IMR-90 (cell line): ENCODE data around the gene WIPI1. TPM values are rescaled to one million over a fixed set of nuclear protein-coding genes. Genes with fewer than 3 reads are reported as not detected.

Source experiments
- ATAC-seq: fragments of 200-7000 bp; cut with Tn5 transposase; 2 replicates; pipeline ENCODE4 v1.9.1; 2020; ENCODE audit warnings: low read depth, mild to moderate bottlenecking, moderate library complexity
- BruUV-seq: library from RNA; stranded (reverse); fragments of 400-500 nt; replicated peaks from 2 replicates; lab custom pipeline; 2021; lab: Mats Ljungman, UMichigan
- CTCF ChIA-PET: fragments of 300-600 bp; formaldehyde crosslinking; extraction: SDS; loops from one replicate; lab custom pipeline; 2021; ENCODE audit warnings: antibody characterized with exemption; lab: Yijun Ruan, JAX
- POLR2A ChIA-PET: fragments of 300-600 bp; sonication (Branson Sonifier 250); formaldehyde crosslinking; loops from one replicate; lab custom pipeline; 2022; ENCODE audit warnings: antibody characterized with exemption; ENCODE audit not compliant: unreplicated experiment; lab: Charles Lee
- DNase-seq: peaks from one replicate; pipeline ENCODE4 v3.0.0; 2013
- H2AFZ ChIP-seq: replicated peaks from 2 replicates; pipeline ENCODE3; 2013; ENCODE audit warnings: low read length, mild to moderate bottlenecking; ENCODE audit not compliant: poor library complexity
- H2AK5ac ChIP-seq: 2 replicates; pipeline ENCODE4 v1.6.1; 2013; ENCODE audit warnings: low read depth, low read length, inconsistent platforms
- H2AK9ac ChIP-seq: replicated peaks from 2 replicates; pipeline ENCODE3; 2013; ENCODE audit warnings: mild to moderate bottlenecking, low read depth, low read length, moderate library complexity; ENCODE audit not compliant: poor library complexity
- H2BK120ac ChIP-seq: 2 replicates; pipeline ENCODE4 v1.6.1; 2013; ENCODE audit warnings: low read depth, low read length, inconsistent platforms
- H2BK15ac ChIP-seq: 3 replicates; pipeline ENCODE4 v1.6.1; 2013; ENCODE audit warnings: low read depth, low read length, inconsistent platforms
- H2BK20ac ChIP-seq: 2 replicates; pipeline ENCODE4 v1.6.1; 2013; ENCODE audit warnings: low read depth, mild to moderate bottlenecking, inconsistent platforms, low read length, moderate library complexity
- H2BK5ac ChIP-seq: 2 replicates; pipeline ENCODE4 v1.6.1; 2013; ENCODE audit warnings: mild to moderate bottlenecking, low read depth, low read length, inconsistent platforms; ENCODE audit not compliant: poor library complexity, severe bottlenecking
- H3K14ac ChIP-seq: replicated peaks from 2 replicates; pipeline ENCODE4 v1.6.1; 2013; ENCODE audit warnings: low read depth, low read length, inconsistent platforms
- H3K18ac ChIP-seq: 2 replicates; pipeline ENCODE4 v1.6.1; 2013; ENCODE audit warnings: low read depth, low read length, control low read depth
- H3K23ac ChIP-seq: 2 replicates; pipeline ENCODE4 v1.6.1; 2013; ENCODE audit warnings: low read depth, low read length, inconsistent platforms
- H3K27ac ChIP-seq: 2 replicates; pipeline ENCODE4 v1.5.1; 2013; ENCODE audit warnings: mild to moderate bottlenecking, control low read depth, low read length; ENCODE audit not compliant: insufficient read depth
- H3K27me3 ChIP-seq: 2 replicates; pipeline ENCODE4 v1.6.1; 2013; ENCODE audit warnings: low read length; ENCODE audit not compliant: control insufficient read depth, insufficient read depth
- H3K36me3 ChIP-seq: 2 replicates; pipeline ENCODE4 v1.6.1; 2013; ENCODE audit warnings: low read length, mixed read lengths; ENCODE audit not compliant: control insufficient read depth, insufficient read depth
- H3K4ac ChIP-seq: 2 replicates; pipeline ENCODE4 v1.6.1; 2013; ENCODE audit warnings: low read depth, low read length, inconsistent platforms
- H3K4me1 ChIP-seq: 2 replicates; pipeline ENCODE4 v1.6.1; 2013; ENCODE audit warnings: low read length, mixed read lengths; ENCODE audit not compliant: control insufficient read depth, insufficient read depth
- H3K4me2 ChIP-seq: 2 replicates; pipeline ENCODE4 v1.6.1; 2013; ENCODE audit warnings: low read depth, mild to moderate bottlenecking, control low read depth, low read length, moderate library complexity
- H3K4me3 ChIP-seq: 2 replicates; pipeline ENCODE4 v1.5.1; 2013; ENCODE audit warnings: low read depth, mild to moderate bottlenecking, control low read depth, low read length, moderate library complexity; ENCODE audit not compliant: insufficient read depth
- H3K56ac ChIP-seq: 2 replicates; pipeline ENCODE4 v1.6.1; 2013; ENCODE audit warnings: low read length, inconsistent platforms; ENCODE audit not compliant: insufficient read depth; ENCODE audit errors: extremely low read depth
- H3K79me1 ChIP-seq, 2 experiments: 2 replicates each; pipeline ENCODE4 v1.6.1; 2013; ENCODE audit warnings: low read length in 2 of 2, inconsistent platforms in 1 of 2, low read depth in 1 of 2
- H3K9ac ChIP-seq: 2 replicates; pipeline ENCODE4 v1.6.1; 2013; ENCODE audit warnings: low read depth, low read length, control low read depth
- H3K9me1 ChIP-seq: 2 replicates; pipeline ENCODE4 v1.6.1; 2013; ENCODE audit warnings: low read length, inconsistent platforms; ENCODE audit not compliant: insufficient read depth
- H3K9me3 ChIP-seq: 2 replicates; pipeline ENCODE4 v1.6.1; 2013; ENCODE audit warnings: low read length; ENCODE audit not compliant: control insufficient read depth, insufficient read depth
- H4K20me1 ChIP-seq: 2 replicates; pipeline ENCODE4 v1.6.1; 2013; ENCODE audit warnings: low read length, inconsistent platforms; ENCODE audit not compliant: insufficient read depth
- H4K5ac ChIP-seq: 2 replicates; pipeline ENCODE4 v1.6.1; 2013; ENCODE audit warnings: mild to moderate bottlenecking, low read depth, low read length, control low read depth
- H4K8ac ChIP-seq, 2 experiments: 2 replicates each; pipeline ENCODE4 v1.6.1; 2013; ENCODE audit warnings: low read depth in 2 of 2, low read length in 2 of 2, control low read depth in 1 of 2, inconsistent platforms in 1 of 2
- H4K91ac ChIP-seq: 2 replicates; pipeline ENCODE4 v1.6.1; 2013; ENCODE audit warnings: low read depth, low read length, inconsistent platforms; ENCODE audit not compliant: insufficient read depth
- BHLHE40 ChIP-seq: fragments of 150-350 bp; IDR thresholded peaks from 2 replicates; pipeline ENCODE4 v1.6.1; 2016; ENCODE audit warnings: mild to moderate bottlenecking, low read depth, low read length
- CEBPB ChIP-seq: IDR thresholded peaks from 2 replicates; pipeline ENCODE4 v1.6.1; 2012; ENCODE audit warnings: low read depth, low read length, improper control_type of control experiment
- CHD1 ChIP-seq: IDR thresholded peaks from 2 replicates; pipeline ENCODE4 v1.6.1; 2012; ENCODE audit warnings: low read depth, low read length, improper control_type of control experiment
- FOS ChIP-seq: fragments of 150-350 bp; IDR thresholded peaks from 2 replicates; pipeline ENCODE4 v1.6.1; 2016; ENCODE audit warnings: low read depth, low read length
- MAFK ChIP-seq: IDR thresholded peaks from 2 replicates; pipeline ENCODE4 v1.6.1; 2012; ENCODE audit warnings: low read depth, low read length, improper control_type of control experiment
- MAZ ChIP-seq: IDR thresholded peaks from 2 replicates; pipeline ENCODE4 v1.6.1; 2012; ENCODE audit warnings: low read depth, mild to moderate bottlenecking, low read length, improper control_type of control experiment, moderate library complexity, borderline replicate concordance
- MXI1 ChIP-seq: IDR thresholded peaks from 2 replicates; pipeline ENCODE4 v1.6.1; 2012; ENCODE audit warnings: low read depth, mild to moderate bottlenecking, low read length, moderate library complexity, borderline replicate concordance
- NFE2L2 ChIP-seq: fragments of 150-350 bp; IDR thresholded peaks from 2 replicates; pipeline ENCODE4 v1.6.1; 2016; ENCODE audit warnings: low read depth, mild to moderate bottlenecking, low read length
- POLR2A ChIP-seq: IDR thresholded peaks from 2 replicates; pipeline ENCODE4 v1.6.1; 2012; ENCODE audit warnings: mild to moderate bottlenecking, low read depth, low read length
- RAD21 ChIP-seq: IDR thresholded peaks from 2 replicates; pipeline ENCODE4 v1.6.1; 2012; ENCODE audit warnings: low read length, improper control_type of control experiment
- RCOR1 ChIP-seq: IDR thresholded peaks from 2 replicates; pipeline ENCODE4 v1.6.1; 2012; ENCODE audit warnings: mild to moderate bottlenecking, low read length, improper control_type of control experiment; ENCODE audit not compliant: insufficient replicate concordance
- RFX5 ChIP-seq: IDR thresholded peaks from 2 replicates; pipeline ENCODE4 v1.8.0; 2012; ENCODE audit warnings: low read depth, mild to moderate bottlenecking, low read length, moderate library complexity
- SMC3 ChIP-seq: fragments of 150-350 bp; IDR thresholded peaks from 2 replicates; pipeline ENCODE4 v1.6.1; 2016; ENCODE audit warnings: low read depth, mild to moderate bottlenecking, antibody characterized with exemption, low read length, moderate library complexity
- WGBS, 2 experiments: methylation state at CpG; one replicate each; pipeline versions ENCODE4 v1.1.5 to v1.1.7; 2013; ENCODE audit warnings: missing lambda C conversion rate in 2 of 2; ENCODE audit not compliant: insufficient read length in 1 of 2; ENCODE audit errors: extremely low coverage in 2 of 2; 5-methylcytosine and 5-hydroxymethylcytosine counted together
- dilution Hi-C: fragments of 300-500 bp; cut with HindIII; formaldehyde crosslinking; loops from one replicate; pipeline ENCODE4 v1.14.3; 2018; ENCODE audit warnings: low sequenced_read_pairs; ENCODE audit not compliant: unreplicated experiment
- in situ Hi-C: fragments of 300-500 bp; cut with MboI; formaldehyde crosslinking; loops from 3 replicates; pipeline ENCODE4 v1.14.3; 2019; ENCODE audit warnings: low sequenced_read_pairs, inconsistent platforms, mixed read lengths
- intact Hi-C: fragments of 100-400 bp; cut with micrococcal nuclease; formaldehyde crosslinking; loops from 2 replicates; pipeline ENCODE4 v1.10.0; 2022
- polyA plus RNA-seq, 3 experiments: library from polyadenylated mRNA; depleted of rRNA; stranded (reverse); fragments of >200 nt; gene quantifications; 2 replicates each; pipeline ENCODE4 v1.2.3, GENCODE V29; 2012; ENCODE audit warnings: low replicate concordance in 1 of 3
- total RNA-seq: library from RNA; depleted of rRNA; stranded (reverse); fragments of >200 nt; gene quantifications from 2 replicates; pipeline ENCODE4 v1.2.3, GENCODE V29; 2012
- TF ChIP-seq, protein P1 (sequence below): fragments of 150-350 bp; IDR thresholded peaks from 2 replicates; pipeline ENCODE4 v1.6.1; 2016; ENCODE audit warnings: low read depth, mild to moderate bottlenecking, low read length, moderate library complexity, borderline replicate concordance
- TF ChIP-seq, protein P2 (sequence below): fragments of 150-350 bp; IDR thresholded peaks from 2 replicates; pipeline ENCODE4 v1.6.1; 2017; ENCODE audit warnings: mild to moderate bottlenecking, antibody characterized with exemption, low read length, low read depth
- TF ChIP-seq, protein P3 (sequence below): conservative IDR thresholded peaks from 2 replicates; pipeline ENCODE4 v1.5.1; 2012; ENCODE audit warnings: mild to moderate bottlenecking, low read depth, low read length, improper control_type of control experiment

The WIPI1 gene
- total and polyA plus RNA-seq, 2 of the 4 experiments (the other 2 are of a cell fraction) = 78.6 to 129 TPM

DNA sequence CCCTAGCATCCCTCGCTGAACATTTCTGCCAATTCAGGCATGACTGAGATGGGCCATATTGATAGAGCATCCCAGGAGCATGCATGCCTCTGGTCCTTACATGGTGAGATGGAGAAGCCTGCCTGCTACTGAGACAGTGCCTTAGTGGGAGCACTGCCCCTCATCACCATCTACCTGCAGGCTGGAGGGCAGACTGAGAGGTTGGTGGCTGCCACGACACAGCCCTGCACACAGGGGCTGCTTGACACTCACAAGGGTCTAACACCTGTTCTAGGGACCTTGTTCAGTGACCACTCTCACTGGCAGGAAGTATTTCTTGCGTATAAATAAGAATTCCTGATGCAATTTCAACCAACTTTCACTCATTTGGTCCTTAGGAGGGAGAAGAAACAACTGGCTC is 34.0 kb downstream of the WIPI1 start:
- no peak for ATAC-seq
- H4K91ac ChIP-seq = no peak overlapping the region
- WGBS, 2 experiments = no CpG with 5 or more reads among the region's 3 CpGs
- no peak overlapping the region for H2BK120ac ChIP-seq
- no peak overlapping the region for H3K4ac ChIP-seq
- H3K27ac ChIP-seq = no peak overlapping the region
- H3K9me1 ChIP-seq = no peaks in the 10 kb centered on the region; the same call in 1 of the 2 replicates
- no peak for DNase-seq
- H2AK9ac ChIP-seq = no peak overlapping the region
- H3K36me3 ChIP-seq = peaks cover 60% of the 10 kb centered on the region
- H3K9me3 ChIP-seq = peaks cover 2% of the 10 kb centered on the region; the same call in 1 of the 2 replicates
- H3K9ac ChIP-seq = no peak overlapping the region
- H3K4me2 ChIP-seq = no peak overlapping the region
- H3K18ac ChIP-seq = no peak overlapping the region
- H3K4me3 ChIP-seq = no peak overlapping the region
- no peaks in the 10 kb centered on the region for H3K79me1 ChIP-seq
- H3K56ac ChIP-seq = no peak overlapping the region
- TF ChIP-seq, protein P1, sequence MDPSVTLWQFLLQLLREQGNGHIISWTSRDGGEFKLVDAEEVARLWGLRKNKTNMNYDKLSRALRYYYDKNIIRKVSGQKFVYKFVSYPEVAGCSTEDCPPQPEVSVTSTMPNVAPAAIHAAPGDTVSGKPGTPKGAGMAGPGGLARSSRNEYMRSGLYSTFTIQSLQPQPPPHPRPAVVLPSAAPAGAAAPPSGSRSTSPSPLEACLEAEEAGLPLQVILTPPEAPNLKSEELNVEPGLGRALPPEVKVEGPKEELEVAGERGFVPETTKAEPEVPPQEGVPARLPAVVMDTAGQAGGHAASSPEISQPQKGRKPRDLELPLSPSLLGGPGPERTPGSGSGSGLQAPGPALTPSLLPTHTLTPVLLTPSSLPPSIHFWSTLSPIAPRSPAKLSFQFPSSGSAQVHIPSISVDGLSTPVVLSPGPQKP = no peak
- TF ChIP-seq MXI1 = no peak
- no peak for TF ChIP-seq MAFK
- no peak for TF ChIP-seq RAD21
- no peak for TF ChIP-seq SMC3
- no peak for TF ChIP-seq POLR2A
- TF ChIP-seq MAZ = no peak
- no peak for TF ChIP-seq RCOR1
- TF ChIP-seq CEBPB = no peak
- TF ChIP-seq, protein P2, sequence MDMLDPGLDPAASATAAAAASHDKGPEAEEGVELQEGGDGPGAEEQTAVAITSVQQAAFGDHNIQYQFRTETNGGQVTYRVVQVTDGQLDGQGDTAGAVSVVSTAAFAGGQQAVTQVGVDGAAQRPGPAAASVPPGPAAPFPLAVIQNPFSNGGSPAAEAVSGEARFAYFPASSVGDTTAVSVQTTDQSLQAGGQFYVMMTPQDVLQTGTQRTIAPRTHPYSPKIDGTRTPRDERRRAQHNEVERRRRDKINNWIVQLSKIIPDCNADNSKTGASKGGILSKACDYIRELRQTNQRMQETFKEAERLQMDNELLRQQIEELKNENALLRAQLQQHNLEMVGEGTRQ = no peak
- TF ChIP-seq RFX5 = no peak
- TF ChIP-seq, protein P3, sequence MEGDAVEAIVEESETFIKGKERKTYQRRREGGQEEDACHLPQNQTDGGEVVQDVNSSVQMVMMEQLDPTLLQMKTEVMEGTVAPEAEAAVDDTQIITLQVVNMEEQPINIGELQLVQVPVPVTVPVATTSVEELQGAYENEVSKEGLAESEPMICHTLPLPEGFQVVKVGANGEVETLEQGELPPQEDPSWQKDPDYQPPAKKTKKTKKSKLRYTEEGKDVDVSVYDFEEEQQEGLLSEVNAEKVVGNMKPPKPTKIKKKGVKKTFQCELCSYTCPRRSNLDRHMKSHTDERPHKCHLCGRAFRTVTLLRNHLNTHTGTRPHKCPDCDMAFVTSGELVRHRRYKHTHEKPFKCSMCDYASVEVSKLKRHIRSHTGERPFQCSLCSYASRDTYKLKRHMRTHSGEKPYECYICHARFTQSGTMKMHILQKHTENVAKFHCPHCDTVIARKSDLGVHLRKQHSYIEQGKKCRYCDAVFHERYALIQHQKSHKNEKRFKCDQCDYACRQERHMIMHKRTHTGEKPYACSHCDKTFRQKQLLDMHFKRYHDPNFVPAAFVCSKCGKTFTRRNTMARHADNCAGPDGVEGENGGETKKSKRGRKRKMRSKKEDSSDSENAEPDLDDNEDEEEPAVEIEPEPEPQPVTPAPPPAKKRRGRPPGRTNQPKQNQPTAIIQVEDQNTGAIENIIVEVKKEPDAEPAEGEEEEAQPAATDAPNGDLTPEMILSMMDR = no peak
- TF ChIP-seq CHD1 = no peak
- no peak for TF ChIP-seq NFE2L2
- TF ChIP-seq FOS = no peak
- TF ChIP-seq BHLHE40 = no peak
- no peak overlapping the region for H2BK20ac ChIP-seq
- H3K27me3 ChIP-seq = no peaks in the 10 kb centered on the region
- H3K14ac ChIP-seq = no peak overlapping the region
- intact Hi-C loops = no loop called here
- POLR2A ChIA-PET = no interaction called here
- H3K23ac ChIP-seq = no peak overlapping the region
- BruUV-seq = no TSS peak
- no peak overlapping the region for H2AFZ ChIP-seq
- H4K8ac ChIP-seq = no peak overlapping the region
- dilution Hi-C loops = no loop called here
- H2BK15ac ChIP-seq = no peak overlapping the region
- CTCF ChIA-PET = no interaction called here
- no peak overlapping the region for H2BK5ac ChIP-seq
- no peak overlapping the region for H2AK5ac ChIP-seq
- in situ Hi-C loops = no loop called here
- H3K4me1 ChIP-seq = no peaks in the 10 kb centered on the region
- H4K20me1 ChIP-seq = no peaks in the 10 kb centered on the region
- H4K5ac ChIP-seq = no peak overlapping the region
